Measurements from ENCODE around the gene CREB5.

GRCh38 chr7:28787106-28787505 is 374.8 kb downstream of the CREB5 start:
- TF ChIP-seq EP300 (IDR thresholded peaks at IDR 0.05; ENCODE audit: borderline replicate concordance) (no peak), EGR1 (IDR thresholded peaks at IDR 0.05) (no peak), NFIC (IDR thresholded peaks at IDR 0.05) (no peak), CEBPB (IDR thresholded peaks at IDR 0.05) (no peak), MAX (IDR thresholded peaks at IDR 0.05) (no peak)
